WTC11 (cell line): ENCODE measurements around the gene YTHDF1. TPM values are rescaled to one million over a fixed set of nuclear protein-coding genes. Genes with fewer than 3 reads are reported as not detected.

ENCODE experiments used
- ATAC-seq: fragments of 200-7000 bp; cut with Tn5 transposase; 2 replicates; pipeline ENCODE4 v1.10.0; 2021; ENCODE audit warnings: mild to moderate bottlenecking, moderate library complexity
- CTCF ChIA-PET: fragments of 300-600 bp; sonication (Branson Sonifier 250); formaldehyde crosslinking; loops from one replicate; lab custom pipeline; 2021; ENCODE audit warnings: antibody characterized with exemption; lab: Charles Lee
- POLR2A ChIA-PET: fragments of 350-600 bp; sonication (Branson Sonifier 250); formaldehyde crosslinking; loops from one replicate; lab custom pipeline; 2021; ENCODE audit warnings: antibody characterized with exemption; lab: Charles Lee
- DNase-seq: peaks from one replicate; pipeline ENCODE4 v3.0.0; 2021; ENCODE audit warnings: low spot score
- H3K27ac Mint-ChIP-seq: 2 replicates; pipeline ENCODE4 v1.8.0; 2021; ENCODE audit warnings: mixed read lengths
- H3K27me3 Mint-ChIP-seq: 2 replicates; pipeline ENCODE4 v1.8.0; 2021; ENCODE audit warnings: low read depth, mild to moderate bottlenecking, moderate library complexity, mixed read lengths
- H3K36me3 Mint-ChIP-seq: 2 replicates; pipeline ENCODE4 v1.8.0; 2021; ENCODE audit warnings: mixed read lengths
- H3K4me1 Mint-ChIP-seq: 2 replicates; pipeline ENCODE4 v1.8.0; 2022; ENCODE audit warnings: mixed read lengths
- H3K4me3 Mint-ChIP-seq: 2 replicates; pipeline ENCODE4 v1.8.0; 2021; ENCODE audit warnings: mild to moderate bottlenecking, moderate library complexity, mixed read lengths
- H3K9me3 Mint-ChIP-seq: 2 replicates; pipeline ENCODE4 v1.8.0; 2021; ENCODE audit warnings: mixed read lengths
- AR ChIP-seq: fragments of 250-450 bp; sonication (Bioruptor Pico); IDR thresholded peaks from 2 replicates; pipeline ENCODE4 v1.9.0; 2021; ENCODE audit warnings: mild to moderate bottlenecking
- ERG ChIP-seq: fragments of 250-450 bp; sonication (Bioruptor Pico); IDR thresholded peaks from 2 replicates; pipeline ENCODE4 v1.8.0; 2021; ENCODE audit warnings: mild to moderate bottlenecking
- ESRRA ChIP-seq: sonication (generic); formaldehyde crosslinking; IDR thresholded peaks from 2 replicates; pipeline ENCODE4 v1.8.1; 2022; ENCODE audit warnings: mild to moderate bottlenecking, missing genetic modification reagents, borderline replicate concordance
- IRF1 ChIP-seq: sonication (generic); formaldehyde crosslinking; IDR thresholded peaks from 2 replicates; pipeline ENCODE4 v1.8.0; 2023; ENCODE audit warnings: missing genetic modification reagents
- JUN ChIP-seq: sonication (generic); formaldehyde crosslinking; IDR thresholded peaks from 2 replicates; pipeline ENCODE4 v1.8.0; 2023; ENCODE audit warnings: mild to moderate bottlenecking, missing genetic modification reagents
- KAT7 ChIP-seq: sonication (generic); formaldehyde crosslinking; IDR thresholded peaks from 2 replicates; pipeline ENCODE4 v1.8.1; 2023; ENCODE audit warnings: missing genetic modification reagents, mild to moderate bottlenecking, borderline replicate concordance
- NFE2L1 ChIP-seq: sonication (generic); formaldehyde crosslinking; IDR thresholded peaks from 2 replicates; pipeline ENCODE4 v1.8.1; 2023; ENCODE audit warnings: missing genetic modification reagents
- NFYB ChIP-seq: sonication (generic); formaldehyde crosslinking; conservative IDR thresholded peaks from 2 replicates; pipeline ENCODE4 v1.8.0; 2022; ENCODE audit warnings: low read depth, missing genetic modification reagents
- PREB ChIP-seq: sonication (generic); formaldehyde crosslinking; IDR thresholded peaks from 2 replicates; pipeline ENCODE4 v1.8.1; 2022; ENCODE audit warnings: mild to moderate bottlenecking, missing genetic modification reagents, moderate library complexity, borderline replicate concordance
- PRRX2 ChIP-seq: fragments of 250-450 bp; sonication (Bioruptor Pico); IDR thresholded peaks from 2 replicates; pipeline ENCODE4 v1.8.0; 2021; ENCODE audit warnings: mild to moderate bottlenecking
- SP1 ChIP-seq: sonication (generic); formaldehyde crosslinking; conservative IDR thresholded peaks from 2 replicates; pipeline ENCODE4 v1.8.1; 2022; ENCODE audit warnings: missing genetic modification reagents
- TCF7 ChIP-seq: sonication (generic); formaldehyde crosslinking; IDR thresholded peaks from 2 replicates; pipeline ENCODE4 v1.8.0; 2022; ENCODE audit warnings: mild to moderate bottlenecking, low read depth, missing genetic modification reagents, moderate library complexity
- TEAD1 ChIP-seq: sonication (generic); formaldehyde crosslinking; IDR thresholded peaks from 2 replicates; pipeline ENCODE4 v1.8.0; 2022; ENCODE audit warnings: mild to moderate bottlenecking, missing genetic modification reagents
- TP53 ChIP-seq: sonication (generic); formaldehyde crosslinking; IDR thresholded peaks from 2 replicates; pipeline ENCODE4 v1.8.1; 2023; ENCODE audit warnings: mild to moderate bottlenecking, missing genetic modification reagents
- USF1 ChIP-seq: sonication (generic); formaldehyde crosslinking; IDR thresholded peaks from 2 replicates; pipeline ENCODE4 v1.8.0; 2022; ENCODE audit warnings: mild to moderate bottlenecking, missing genetic modification reagents
- ZBTB21 ChIP-seq: sonication (generic); formaldehyde crosslinking; IDR thresholded peaks from 2 replicates; pipeline ENCODE4 v1.8.1; 2023; ENCODE audit warnings: mild to moderate bottlenecking, missing genetic modification reagents, borderline replicate concordance
- ZNF121 ChIP-seq: sonication (generic); formaldehyde crosslinking; IDR thresholded peaks from 2 replicates; pipeline ENCODE4 v1.8.0; 2023; ENCODE audit warnings: missing genetic modification reagents
- total RNA-seq: library from RNA; stranded (reverse); gene quantifications from 3 replicates; pipeline ENCODE4 v1.2.3, GENCODE V29; 2021

The YTHDF1 gene
- total RNA-seq, 1 experiment from 2014 or later: 61.3 TPM

GRCh38 chr20:63220696-63221399 is 4.9 kb upstream of the YTHDF1 start (continued):
- TF ChIP-seq ERG: no peak
- TF ChIP-seq, all 79 proteins: peak for 0

GRCh38 chr20:63219866-63220521 is 4.1 kb upstream of the YTHDF1 start:
- ChIA-PET POLR2A (no interaction called here), CTCF (interaction anchor here (0.6 to 2.7 kb wide), 3 partner anchors 11 to 163 kb away, joined by 3 to 10 read pairs (median 3); no protein-coding TSS in a partner anchor)
- no peak for TF ChIP-seq USF1
- TF ChIP-seq ESRRA (CRISPR knock-in tag): no peak
- no peak for TF ChIP-seq SP1 (CRISPR knock-in tag)
- TF ChIP-seq ZBTB21 (CRISPR knock-in tag): no peak
- TF ChIP-seq NFYB (CRISPR knock-in tag): no peak
- TF ChIP-seq IRF1: no peak
- TF ChIP-seq AR (CRISPR knock-in tag): no peak
- no peak for TF ChIP-seq KAT7 (CRISPR knock-in tag)
- TF ChIP-seq NFE2L1 (CRISPR knock-in tag): no peak
- TF ChIP-seq ERG: no peak
- TF ChIP-seq TP53 (CRISPR knock-in tag): no peak
- no peak for TF ChIP-seq ZNF121 (CRISPR knock-in tag)
- TF ChIP-seq TEAD1 (CRISPR knock-in tag): no peak
- TF ChIP-seq PRRX2 (CRISPR knock-in tag): no peak
- no peak for TF ChIP-seq TCF7 (CRISPR knock-in tag)
- TF ChIP-seq JUN (CRISPR knock-in tag): no peak
- TF ChIP-seq PREB: no peak
- peaks cover 9% of the 10 kb centered on the region for H3K4me1 Mint-ChIP-seq
- DNase-seq (no peak), ATAC-seq (no peak)
- peaks cover 3% of the 10 kb centered on the region; the same call in 1 of the 2 replicates for H3K36me3 Mint-ChIP-seq
- peak overlapping the region; percentile 72 for H3K27ac Mint-ChIP-seq
- H3K9me3 Mint-ChIP-seq: no peaks in the 10 kb centered on the region
- H3K27me3 Mint-ChIP-seq: peaks cover 4% of the 10 kb centered on the region; the same call in 1 of the 2 replicates
- no peak overlapping the region for H3K4me3 Mint-ChIP-seq
